Measurements from ENCODE around the gene LBP. TPM values are rescaled to one million over a fixed set of nuclear protein-coding genes. Genes with fewer than 3 reads are reported as not detected.
A peak's percentile ranks its signal among the peaks of the same experiment; 100 is the strongest.
"Not testable (repeated sequence)": the region's sequence is repeated elsewhere in the genome, so short reads cannot be mapped to it uniquely, and the experiment has no call there.

Gene LBP
- total RNA-seq, 1 donor from 2014 or later, result 0.07 TPM

DNA sequence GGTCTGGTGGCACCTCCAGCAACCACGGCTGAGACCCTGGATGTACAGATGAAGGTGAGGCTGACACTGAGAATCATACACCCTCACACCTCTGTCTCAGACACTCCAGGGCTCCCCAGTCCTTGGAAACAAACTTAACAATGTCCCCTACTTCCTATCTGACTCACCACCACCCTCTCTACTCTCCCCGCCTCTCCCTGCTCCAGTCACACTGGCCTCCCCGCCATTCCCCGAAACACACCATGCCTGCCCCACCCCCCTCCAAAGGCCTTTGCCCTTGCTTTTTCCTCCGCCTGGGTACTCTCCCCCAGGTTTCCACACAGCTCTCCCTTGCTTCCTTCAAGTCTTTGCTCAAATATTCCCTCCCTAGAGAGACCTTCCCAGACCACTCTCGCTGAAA is 26.1 kb upstream of the LBP start:
- no peak for DNase-seq (ENCODE audit: low read depth, low spot score)

DNA sequence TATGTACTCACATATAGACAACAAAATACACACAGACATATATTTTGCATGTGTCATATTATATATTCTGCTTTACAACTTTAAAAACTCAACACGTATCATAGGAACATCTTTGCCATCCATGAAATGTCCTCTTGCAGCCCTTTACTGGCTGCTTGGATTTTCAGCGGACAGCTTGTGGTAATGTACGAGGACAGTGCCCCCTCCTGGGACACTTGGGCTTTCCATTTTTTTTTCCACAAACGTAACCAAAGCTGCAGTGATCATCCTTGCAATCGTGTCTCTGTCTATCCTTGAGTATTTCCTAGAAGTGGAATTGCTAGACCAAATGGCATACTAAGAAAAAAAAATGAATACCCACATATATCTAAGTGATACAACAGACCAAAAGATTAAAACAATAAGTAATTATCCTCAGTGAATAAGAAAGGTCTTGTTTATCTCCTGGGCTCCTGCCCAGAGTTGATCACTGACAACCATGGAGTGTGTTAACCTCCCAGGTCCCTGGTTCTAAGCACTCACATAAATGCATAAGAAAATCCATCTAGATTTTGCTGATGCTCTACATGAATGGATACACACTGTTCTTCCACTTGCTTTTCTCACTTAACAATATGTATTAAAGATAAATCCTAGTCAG is 24.2 kb upstream of the LBP start:
- DNase-seq (ENCODE audit: low read depth, low spot score), result peak; percentile 30

DNA sequence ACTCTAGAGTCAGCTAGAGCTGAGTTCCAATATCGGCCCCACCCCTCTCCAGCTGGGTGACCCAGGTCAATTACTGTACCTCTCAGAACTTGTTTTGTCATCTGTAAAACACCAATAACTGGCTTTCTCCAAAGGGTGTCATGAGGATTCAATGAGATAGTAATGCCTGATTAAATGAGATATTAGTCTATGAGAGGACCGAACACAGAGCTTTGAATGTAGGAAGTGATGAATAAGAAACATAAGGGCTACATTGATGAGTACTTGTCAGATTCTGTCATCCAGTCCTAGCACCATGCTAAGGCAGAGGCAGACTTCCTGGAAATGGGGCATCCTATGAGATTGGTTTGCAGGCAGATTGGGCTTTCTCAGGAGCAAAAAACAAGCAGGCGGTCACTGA is 22.1 kb upstream of the LBP start:
- DNase-seq (ENCODE audit: low read depth, low spot score), result no peak

DNA sequence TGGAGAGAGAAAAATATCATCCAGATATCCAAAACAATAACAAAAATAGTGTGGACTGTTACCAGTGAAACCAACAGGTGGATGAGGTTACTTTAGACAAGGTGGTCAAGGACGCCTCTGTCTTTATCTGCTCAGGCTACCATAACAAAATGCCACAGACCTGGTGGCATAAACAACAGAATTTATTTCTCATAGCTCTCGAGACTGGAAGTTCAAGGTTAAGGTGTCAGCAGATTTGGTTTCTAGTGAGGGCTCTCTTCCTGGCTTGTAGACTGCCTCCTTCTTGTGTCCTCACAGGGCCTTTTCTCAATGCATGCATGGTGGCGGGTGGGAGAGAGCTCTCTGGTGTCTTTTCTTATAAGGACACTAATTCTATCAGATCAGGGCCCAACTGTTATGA is 21.1 kb upstream of the LBP start:
- no peak for DNase-seq (ENCODE audit: low read depth, low spot score)

DNA sequence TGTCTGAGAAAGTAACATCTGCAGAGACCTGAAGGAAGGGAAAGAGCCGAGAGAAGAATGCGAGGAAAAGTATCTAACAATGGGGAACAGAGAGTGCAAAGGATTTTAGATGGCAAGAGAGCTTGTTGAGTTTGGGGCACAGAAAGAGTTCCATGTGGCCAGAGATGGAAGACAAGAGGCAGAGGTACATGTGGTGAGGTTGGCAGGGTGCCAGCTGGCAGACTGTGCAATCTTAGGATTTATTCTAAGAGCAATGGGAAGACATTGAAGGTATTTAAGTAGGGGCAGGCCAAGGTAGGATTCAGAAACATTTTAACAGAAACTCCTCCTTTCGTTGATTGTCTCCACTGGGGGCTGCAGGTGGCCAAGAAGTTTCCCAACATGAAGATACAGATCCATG is 20.4 kb upstream of the LBP start:
- DNase-seq (ENCODE audit: low read depth, low spot score), result no peak

DNA sequence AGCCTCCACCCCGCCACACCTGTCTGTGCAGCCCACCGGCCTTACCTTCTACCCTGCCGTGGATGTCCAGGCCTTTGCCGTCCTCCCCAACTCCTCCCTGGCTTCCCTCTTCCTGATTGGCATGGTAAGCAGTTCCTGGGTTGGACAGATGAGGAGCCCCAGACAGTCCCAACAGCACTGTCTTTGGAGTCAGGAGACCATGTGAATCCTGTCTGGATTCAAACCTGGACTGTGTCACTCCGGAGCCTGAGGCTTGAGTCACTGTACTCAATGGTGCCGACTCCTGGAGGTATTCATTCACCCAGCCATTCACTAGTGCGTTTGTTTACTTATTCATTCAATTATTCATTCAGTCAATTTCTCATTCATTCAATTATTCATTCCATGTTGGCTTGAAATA is 20.0 kb upstream of the LBP start:
- DNase-seq (ENCODE audit: low read depth, low spot score), result no peak

DNA sequence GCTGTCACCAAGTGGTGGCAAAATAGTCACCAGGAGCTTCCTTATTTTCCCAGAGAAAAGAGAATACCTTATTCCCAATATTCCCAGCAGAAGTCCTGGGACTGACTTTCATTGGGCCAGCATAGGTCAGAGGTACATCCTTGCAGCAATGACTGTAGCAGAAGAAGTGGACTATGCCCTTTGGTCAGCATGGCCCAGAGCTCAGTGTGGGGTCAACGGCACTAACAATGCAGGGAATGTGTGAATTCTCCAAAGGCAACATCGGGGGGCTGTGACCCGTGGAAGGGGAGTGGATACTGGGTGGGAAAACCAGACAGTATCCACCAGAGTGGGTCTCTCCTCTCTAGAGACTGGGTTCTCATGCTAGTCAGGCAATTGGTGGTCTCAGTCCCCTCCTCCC is 15.6 kb upstream of the LBP start:
- no peak for DNase-seq (ENCODE audit: low read depth, low spot score)

DNA sequence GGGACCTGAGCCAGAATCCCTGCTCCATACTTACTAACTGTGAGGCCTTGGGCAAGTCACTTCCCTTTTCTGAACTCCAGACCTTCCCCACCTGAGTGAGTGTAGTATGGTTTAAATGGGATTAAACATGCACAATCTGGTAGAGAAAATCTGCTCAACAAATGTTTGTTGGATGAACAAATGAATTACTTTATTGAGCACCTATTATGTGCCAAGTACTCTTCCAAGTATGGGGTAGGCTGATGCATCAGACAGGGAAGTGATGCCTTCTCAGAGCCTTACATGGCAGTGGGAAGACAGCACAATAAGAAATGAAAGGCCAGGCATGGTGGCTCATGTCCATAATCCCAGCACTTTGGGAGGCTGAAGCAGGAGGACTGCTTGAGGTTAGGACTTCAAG is 15.0 kb upstream of the LBP start:
- DNase-seq (ENCODE audit: low read depth, low spot score), result no peak

DNA sequence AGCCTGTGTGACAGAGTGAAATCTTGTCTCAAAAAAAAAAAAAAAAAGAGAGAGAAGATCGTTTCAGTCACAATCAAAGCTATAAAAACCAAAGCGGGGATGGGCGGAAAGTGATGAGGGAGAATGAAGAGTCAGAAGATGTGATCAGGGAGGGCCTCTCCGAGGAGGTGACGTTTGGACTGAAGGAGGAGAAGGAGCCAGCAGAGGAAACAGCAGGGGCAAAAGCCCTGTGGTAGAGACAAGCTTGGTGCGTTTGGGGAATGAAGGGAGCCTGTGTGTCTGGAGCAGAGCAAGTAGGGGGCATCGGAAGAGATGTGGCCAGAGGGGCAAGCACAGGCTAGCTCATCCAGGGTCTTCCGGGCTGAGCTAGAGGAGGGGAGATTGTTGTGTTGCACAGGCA is 14.5 kb upstream of the LBP start:
- no peak for DNase-seq (ENCODE audit: low read depth, low spot score)

DNA sequence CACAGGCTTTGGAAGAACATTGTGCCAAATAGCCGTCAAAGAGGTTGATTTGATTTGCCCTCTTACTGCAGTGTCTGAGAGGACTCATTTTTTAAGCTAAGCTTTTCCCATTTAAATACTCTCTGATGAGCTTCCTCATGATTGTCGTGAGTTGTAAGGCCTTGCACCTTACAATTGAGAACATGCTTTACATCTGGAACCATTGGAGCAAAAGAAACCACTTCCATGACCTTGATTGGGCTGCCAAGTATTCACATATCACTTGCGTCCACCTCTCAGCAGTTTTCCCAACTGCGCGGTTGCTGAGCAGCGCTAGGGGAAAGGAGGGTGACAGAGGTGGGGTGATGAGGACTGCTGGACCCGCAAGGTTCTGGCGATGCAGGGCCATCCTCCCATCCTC is 12.3 kb upstream of the LBP start:
- no peak for DNase-seq (ENCODE audit: low read depth, low spot score)

DNA sequence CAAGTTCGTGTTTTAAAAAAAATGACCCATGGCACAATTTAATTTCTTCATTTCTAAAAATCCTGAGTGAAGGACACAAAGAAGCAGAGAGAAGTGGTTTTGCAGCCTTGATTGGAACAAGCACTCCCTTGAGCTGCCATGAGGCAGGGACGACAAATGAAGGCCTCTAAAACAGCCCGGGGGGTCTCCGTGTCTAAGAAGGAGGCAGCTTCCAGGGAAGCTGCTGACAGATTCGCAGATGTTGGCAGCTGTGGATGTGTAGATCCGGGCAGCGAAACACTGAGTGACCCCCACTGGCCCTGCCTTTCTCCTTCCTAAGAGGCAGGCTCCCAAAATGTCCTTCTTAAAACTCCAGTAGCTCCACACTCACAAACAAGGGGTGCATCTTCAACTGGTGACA is 9.6 kb upstream of the LBP start:
- DNase-seq (ENCODE audit: low read depth, low spot score), result no peak

DNA sequence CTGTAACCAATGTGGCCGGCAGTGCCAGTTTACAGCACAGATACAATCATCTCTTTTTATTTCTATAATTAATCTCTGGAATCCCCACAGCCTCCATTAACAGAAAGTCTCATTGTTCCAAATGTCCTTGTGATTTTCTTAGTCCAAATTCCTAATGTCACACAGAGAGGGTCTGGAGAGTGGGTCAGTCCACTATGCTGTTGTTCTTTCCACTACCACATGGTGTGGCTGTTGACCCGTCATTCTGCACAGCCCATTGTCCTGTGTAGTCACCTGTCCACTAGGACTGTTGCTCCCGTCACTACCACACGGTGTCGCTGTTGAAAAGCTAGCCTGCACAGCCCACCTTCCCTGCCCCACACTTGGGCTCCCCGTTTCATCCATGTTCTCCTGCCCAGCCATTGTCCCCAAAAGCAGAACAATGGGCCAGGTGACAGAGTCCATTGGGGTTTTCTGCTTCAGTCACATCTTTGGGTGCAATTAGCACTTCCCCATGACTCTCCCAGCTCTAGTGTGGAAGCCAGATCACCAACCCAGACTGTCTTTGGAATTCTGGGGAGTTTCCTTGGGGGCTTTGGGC is 8.6 kb upstream of the LBP start:
- DNase-seq (ENCODE audit: low read depth, low spot score), result no peak

DNA sequence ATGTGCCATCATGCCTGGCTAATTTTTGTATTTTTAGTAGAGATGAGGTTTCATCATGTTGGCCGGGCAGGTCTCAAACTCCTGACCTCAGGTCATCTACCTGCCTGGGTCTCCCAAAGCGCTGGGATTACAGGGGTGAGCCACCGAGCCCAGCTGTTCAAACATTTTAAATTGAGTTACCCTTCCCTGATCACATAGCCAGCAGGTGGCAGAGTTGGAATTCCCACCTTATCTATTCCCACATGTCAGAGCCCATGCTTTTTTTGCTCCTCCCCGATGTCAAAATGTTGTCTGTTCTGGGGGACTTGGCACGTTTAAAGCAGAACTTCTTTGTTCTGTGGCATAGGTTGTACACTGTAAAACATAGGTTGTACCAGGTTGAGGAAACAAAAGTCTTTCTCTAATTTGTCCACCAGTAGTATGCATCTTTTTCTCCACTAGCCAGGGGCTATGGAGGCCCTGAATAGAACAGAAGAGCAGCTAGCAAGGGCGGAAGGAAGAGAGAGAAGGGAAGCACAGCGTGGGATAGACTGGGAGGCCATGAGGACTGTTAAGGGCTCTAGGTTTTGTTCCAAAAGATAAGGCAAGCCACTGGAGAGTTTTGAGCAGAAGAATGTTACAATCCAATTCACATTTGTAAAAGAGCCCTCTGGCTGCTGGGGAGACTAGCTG is 7.3 kb upstream of the LBP start:
- DNase-seq (ENCODE audit: low read depth, low spot score), result no peak

DNA sequence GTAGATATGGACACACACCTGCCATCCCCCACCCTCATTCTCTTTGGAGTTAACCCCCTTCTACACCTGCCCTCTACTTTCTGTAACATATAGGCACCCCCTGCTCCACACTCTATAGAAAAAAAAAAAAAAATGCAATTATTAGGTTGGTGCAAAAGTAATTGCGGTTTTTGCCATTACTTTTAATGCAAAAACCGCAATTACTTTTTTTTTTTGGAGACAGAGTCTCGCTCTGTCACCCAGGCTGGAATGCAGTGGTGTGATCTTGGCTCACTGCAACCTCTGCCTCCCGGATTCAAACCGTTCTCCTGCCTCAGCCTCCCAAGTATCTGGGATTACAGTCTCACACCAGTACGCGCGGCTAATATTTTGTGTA is 6.8 kb upstream of the LBP start:
- DNase-seq (ENCODE audit: low read depth, low spot score), result not testable (repeated sequence)

DNA sequence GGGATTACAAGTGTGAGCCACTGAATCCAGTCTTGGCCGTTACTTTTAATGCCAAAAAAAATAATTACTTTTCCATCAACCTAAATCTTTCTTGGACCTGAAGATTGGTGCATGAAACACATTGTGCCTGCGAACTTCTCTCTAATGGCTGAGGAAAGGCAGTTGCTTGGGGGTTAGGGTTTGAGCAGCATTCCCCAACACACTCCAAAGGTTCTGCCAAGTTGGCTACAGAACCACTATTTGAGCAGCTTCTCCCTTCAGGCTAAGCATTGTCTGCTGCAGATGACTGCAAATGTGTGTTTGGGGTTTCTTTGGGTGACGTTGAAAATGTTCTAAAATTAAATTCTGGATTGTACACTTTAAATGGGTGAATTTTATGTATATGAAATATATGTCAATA is 6.3 kb upstream of the LBP start:
- DNase-seq (ENCODE audit: low read depth, low spot score), result no peak

DNA sequence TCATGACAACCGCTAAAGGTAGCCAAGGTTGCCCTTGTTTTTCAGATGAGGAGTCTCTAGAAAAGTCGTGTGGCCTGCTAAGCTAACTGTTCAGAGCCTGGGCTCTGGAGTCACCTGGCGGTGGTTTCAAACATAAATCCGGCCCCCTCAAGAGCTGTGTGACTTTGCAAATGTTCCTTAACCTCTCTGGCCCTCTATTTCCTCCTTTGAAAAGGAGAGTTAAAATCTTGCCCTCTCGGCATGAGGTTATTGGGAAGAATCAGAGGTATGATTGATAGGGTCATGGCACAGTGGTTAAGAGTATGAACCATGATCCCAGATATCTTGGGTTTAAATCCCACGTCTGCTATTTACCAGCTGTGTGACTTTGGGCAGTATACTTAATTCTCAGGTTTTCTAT is 5.6 kb upstream of the LBP start:
- no peak for DNase-seq (ENCODE audit: low read depth, low spot score)

DNA sequence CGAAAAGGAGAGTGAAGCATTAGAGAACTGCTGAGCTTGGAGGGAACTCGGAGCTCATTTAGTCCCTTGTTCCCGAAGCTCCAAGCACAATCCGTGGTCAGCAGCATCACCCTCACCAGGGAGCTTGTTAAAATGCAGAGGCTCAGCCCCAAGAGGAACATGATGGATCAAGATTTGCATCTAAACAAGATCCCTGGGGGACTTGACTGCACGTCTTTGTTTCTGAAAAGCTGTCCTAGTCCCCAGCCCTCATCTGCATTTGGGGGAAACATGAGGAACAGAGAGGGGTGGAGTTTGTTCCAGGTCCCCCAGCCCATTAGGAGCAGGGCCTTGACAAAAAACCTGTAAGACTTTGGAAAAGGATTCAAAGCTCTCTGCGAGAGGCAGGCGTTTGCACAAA is 4.1 kb upstream of the LBP start:
- no peak for DNase-seq (ENCODE audit: low read depth, low spot score)

DNA sequence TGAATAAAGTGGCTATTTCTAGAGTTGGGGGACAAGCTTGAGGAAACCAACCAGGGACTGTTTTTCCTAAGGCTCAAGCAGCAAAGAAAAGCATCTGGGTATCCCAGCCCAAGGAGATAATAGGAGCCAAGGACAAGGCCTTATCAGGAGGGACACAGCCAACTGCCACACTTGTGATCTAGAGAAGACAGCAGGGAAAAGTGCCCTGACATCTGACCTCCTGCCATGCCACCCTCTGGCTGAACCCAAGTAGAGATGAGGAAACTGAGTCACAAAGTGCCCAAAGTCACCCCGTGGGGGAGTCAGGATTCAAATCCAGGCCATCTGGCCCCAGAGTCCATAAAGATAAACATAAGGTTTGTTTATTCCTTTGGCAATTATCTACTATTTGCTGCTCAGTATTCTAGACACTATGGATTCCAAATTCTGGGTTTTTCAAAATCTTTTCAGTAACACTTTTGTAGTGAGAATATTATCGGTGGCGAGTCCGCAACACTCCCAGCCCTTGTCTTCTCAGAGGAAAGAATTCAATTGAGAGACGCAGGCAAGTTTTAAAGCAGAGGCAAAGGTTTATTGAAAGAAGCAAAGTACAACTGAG is 3.5 kb upstream of the LBP start:
- DNase-seq (ENCODE audit: low read depth, low spot score), result no peak

DNA sequence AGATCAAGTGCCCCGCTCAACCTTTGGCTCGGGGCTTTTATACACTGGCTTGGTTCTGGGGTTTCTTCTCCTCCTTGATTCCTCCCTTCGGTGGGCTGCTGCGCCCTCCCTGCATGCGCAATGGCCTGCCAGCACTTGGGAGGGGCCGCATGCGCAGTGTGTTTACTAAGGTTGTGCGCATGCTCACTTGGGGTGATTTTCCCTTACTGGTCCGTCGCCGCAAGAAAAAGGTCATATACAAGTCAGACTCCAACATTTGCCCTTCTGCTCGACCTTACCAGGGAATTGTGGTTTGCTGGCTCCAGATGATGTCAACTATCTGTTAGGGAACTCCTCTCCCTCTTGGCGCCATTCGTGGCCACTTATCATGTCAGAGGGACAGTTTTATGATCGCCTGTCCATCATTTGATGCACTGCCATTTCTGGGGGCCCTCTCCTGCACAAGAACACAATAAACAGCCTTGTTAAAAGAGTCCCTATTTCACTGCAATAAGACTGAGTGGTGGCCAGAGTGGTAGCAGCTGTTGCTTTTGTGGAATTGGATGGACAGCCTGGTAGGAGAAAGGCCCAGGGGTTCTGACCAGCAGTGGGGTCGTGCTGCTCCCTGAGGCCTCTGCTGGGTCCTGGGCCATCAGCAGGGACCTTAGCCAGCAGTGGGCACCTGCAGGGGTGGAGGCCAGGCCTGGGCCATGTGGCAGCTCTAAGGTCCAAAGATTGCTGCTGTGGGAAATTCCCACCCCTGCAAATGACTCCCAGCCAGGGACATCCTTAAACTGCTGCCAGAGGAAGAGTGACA is 2.8 kb upstream of the LBP start:
- DNase-seq (ENCODE audit: low read depth, low spot score), result no peak

DNA sequence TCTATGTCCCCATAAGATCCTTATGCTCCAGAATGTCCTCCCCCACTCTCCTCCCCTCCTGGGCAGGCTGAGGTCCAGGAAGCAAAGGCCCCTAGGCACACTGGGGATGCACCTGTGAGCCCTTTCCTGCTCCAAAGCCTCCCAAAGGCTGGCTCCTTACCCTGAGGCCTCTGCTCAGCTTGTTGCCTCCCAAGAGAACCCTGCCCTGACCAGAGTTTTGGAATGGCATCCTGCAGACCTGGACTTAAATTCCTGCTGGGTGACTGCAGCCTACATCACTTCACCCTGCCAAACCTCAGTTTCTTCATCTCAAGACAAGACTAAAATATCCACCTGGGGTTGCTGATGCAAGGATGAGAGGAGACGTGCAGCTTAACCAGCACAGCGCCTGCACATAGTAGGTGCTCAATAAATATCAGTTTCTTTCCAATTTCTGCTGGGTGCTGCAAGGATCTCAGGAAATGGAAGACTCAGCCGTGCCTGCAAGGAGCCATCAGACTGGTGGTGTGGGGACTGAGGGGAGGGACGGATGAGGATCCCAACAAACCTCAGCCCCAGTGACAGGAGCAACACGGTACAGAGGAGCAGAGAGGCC is 2.1 kb upstream of the LBP start:
- DNase-seq (ENCODE audit: low read depth, low spot score), result no peak

DNA sequence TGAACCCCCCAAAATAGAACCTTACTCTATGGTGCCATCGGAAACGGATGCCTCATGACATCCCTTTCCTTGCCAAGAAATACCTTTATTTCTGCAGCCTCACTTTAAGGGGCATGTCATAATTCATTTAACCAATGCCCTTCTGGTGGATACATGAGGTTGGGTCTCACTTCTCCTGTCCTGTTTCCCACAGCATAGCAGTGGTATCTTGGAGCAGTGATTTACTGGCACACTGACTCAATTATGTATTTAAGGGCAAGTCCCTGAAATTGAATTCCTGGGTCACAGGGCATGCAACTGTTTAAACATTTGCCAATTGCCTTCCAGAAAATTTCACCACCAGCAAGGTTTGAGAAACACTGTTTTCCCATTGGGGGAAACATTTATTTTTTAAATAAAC is 639 bp upstream of the LBP start:
- no peak for DNase-seq (ENCODE audit: low read depth, low spot score)

DNA sequence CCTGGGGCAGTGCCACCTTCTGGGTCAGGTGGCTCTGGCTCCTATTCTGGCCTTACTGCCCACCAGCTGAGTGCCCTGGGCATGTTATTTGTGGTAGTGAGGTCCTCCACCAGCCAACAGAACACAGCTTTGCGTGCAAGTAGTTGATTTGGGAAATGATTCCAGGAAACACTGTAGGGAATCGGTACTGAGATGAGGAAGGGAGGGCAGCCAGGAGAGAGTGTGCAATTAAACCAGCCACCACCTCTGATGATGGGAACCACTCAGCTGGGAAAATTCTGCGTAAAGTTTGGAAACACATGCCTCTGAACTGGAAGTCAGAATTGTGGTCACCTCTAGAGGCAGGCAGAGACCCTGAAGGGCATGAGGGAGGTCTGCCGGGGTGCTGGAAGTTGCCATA is 459 bp downstream of the LBP start:
- no peak for DNase-seq (ENCODE audit: low read depth, low spot score)

Measured in pulmonary artery endothelial cell (primary cell).